GM12873 (cell line): ENCODE data around the gene TMEM53.

ENCODE experiments used
- CTCF ChIP-seq: IDR thresholded peaks from 2 replicates; pipeline ENCODE4 v1.5.1; 2012; ENCODE audit warnings: low read depth, mild to moderate bottlenecking, moderate library complexity, low read length, control low read depth; ENCODE audit not compliant: insufficient read depth; ENCODE audit errors: missing control alignments

The TMEM53 gene

GRCh38 chr1:44696101-44696500 is 21.8 kb upstream of the TMEM53 start:
- no peak for TF ChIP-seq CTCF

GRCh38 chr1:44695671-44696070 is 21.4 kb upstream of the TMEM53 start:
- TF ChIP-seq CTCF, result no peak

GRCh38 chr1:44694863-44695478 is 20.7 kb upstream of the TMEM53 start:
- TF ChIP-seq CTCF, result no peak

GRCh38 chr1:44693900-44694299 is 19.6 kb upstream of the TMEM53 start:
- TF ChIP-seq CTCF, result no peak

- TF ChIP-seq CTCF, result no peak
These were observed 18.9 kb upstream of the TMEM53 start for GRCh38 chr1:44693159-44693558.

- no peak for TF ChIP-seq CTCF
These were observed 15.1 kb upstream of the TMEM53 start for GRCh38 chr1:44689447-44689765.

GRCh38 chr1:44688760-44689446 is 14.6 kb upstream of the TMEM53 start:
- no peak for TF ChIP-seq CTCF
